ENCODE measurements around the gene LGR4. TPM values are rescaled to one million over a fixed set of nuclear protein-coding genes. Genes with fewer than 3 reads are reported as not detected.

LGR4 gene
- total and polyA plus RNA-seq, 9 of the 15 experiments (the other 6 are each of a cell fraction or from before 2014, with no cell fraction given): 0.94 to 10.1 (median 5.8) TPM

DNA sequence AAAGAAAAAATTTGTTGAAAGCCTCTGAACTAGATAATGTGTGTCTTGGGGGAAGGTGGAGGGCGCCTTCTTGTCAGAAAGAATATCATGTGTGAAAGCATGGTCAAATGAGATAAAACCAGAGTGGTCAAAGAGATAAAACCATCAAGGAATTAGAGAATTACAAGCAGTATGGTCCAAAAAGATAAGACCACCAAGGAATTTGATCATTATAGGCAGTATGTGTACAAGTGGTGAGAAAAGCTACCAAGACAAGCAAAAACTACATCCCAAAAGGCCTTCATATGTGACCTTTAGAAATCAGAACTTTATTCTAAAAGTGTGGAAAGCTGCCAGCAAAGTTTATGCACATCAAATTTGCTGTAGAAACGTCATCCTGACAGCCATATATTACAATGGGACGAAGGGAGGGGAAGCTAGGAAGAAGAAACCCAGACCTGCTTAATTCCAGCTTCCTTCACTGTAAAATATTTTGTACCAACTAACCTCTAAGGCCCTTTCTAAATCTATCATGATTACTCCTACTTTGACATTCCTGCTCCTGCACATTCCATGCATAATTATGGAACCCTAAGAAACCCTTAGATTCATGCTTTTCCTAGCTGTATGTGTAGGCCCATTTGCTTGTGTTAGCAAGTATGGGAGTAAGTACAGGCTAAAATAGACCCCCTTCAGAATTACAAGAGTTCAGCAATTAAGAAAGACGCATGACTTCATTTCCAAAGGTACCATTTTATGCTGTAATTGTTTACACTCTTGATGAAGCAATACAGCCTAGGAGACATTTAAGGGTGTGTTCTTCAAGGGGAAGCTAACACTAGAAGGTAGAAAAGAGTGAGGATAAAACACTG, 51.6 kb downstream of the LGR4 start (continued):
- TF ChIP-seq, protein P1, sequence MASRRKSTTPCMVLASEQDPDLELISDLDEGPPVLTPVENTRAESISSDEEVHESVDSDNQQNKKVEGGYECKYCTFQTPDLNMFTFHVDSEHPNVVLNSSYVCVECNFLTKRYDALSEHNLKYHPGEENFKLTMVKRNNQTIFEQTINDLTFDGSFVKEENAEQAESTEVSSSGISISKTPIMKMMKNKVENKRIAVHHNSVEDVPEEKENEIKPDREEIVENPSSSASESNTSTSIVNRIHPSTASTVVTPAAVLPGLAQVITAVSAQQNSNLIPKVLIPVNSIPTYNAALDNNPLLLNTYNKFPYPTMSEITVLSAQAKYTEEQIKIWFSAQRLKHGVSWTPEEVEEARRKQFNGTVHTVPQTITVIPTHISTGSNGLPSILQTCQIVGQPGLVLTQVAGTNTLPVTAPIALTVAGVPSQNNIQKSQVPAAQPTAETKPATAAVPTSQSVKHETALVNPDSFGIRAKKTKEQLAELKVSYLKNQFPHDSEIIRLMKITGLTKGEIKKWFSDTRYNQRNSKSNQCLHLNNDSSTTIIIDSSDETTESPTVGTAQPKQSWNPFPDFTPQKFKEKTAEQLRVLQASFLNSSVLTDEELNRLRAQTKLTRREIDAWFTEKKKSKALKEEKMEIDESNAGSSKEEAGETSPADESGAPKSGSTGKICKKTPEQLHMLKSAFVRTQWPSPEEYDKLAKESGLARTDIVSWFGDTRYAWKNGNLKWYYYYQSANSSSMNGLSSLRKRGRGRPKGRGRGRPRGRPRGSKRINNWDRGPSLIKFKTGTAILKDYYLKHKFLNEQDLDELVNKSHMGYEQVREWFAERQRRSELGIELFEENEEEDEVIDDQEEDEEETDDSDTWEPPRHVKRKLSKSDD (conservative IDR thresholded peaks at IDR 0.05; ENCODE audit: low read length): no peak
- TF ChIP-seq SMAD1 (IDR thresholded peaks at IDR 0.05; ENCODE audit: low read depth, low read length, partially characterized antibody) (peak; percentile 90), ZNF354B (CRISPR knock-in tag; IDR thresholded peaks at IDR 0.05) (0 out of 2 replicates have a peak, but pooled peaks have one; percentile 20), ZNF408 (CRISPR knock-in tag; IDR thresholded peaks at IDR 0.05; ENCODE audit: low read depth) (no peak), ZNF239 (CRISPR knock-in tag; IDR thresholded peaks at IDR 0.05) (peak; percentile 46; the same call in 1 of the 2 replicates), PURB (CRISPR knock-in tag; IDR thresholded peaks at IDR 0.05; ENCODE audit: low read depth) (no peak), SNRNP70 (optimal IDR thresholded peaks at IDR 0.05; ENCODE audit: low read depth, low read length) (no peak), ATF7 (IDR thresholded peaks at IDR 0.05) (peak; percentile 70), MAFG (tag; conservative IDR thresholded peaks at IDR 0.05) (no peak), CREM (IDR thresholded peaks at IDR 0.05; ENCODE audit: low read depth) (peak; percentile 42; the same call in 1 of the 2 replicates), HDAC2 (IDR thresholded peaks at IDR 0.05) (peak; percentile 97), PRMT5 (CRISPR knock-in tag; IDR thresholded peaks at IDR 0.05) (no peak), SIRT6 (IDR thresholded peaks at IDR 0.05; ENCODE audit: low read depth, low read length) (no peak)
- TF ChIP-seq, protein P2, sequence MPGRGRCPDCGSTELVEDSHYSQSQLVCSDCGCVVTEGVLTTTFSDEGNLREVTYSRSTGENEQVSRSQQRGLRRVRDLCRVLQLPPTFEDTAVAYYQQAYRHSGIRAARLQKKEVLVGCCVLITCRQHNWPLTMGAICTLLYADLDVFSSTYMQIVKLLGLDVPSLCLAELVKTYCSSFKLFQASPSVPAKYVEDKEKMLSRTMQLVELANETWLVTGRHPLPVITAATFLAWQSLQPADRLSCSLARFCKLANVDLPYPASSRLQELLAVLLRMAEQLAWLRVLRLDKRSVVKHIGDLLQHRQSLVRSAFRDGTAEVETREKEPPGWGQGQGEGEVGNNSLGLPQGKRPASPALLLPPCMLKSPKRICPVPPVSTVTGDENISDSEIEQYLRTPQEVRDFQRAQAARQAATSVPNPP (IDR thresholded peaks at IDR 0.05; ENCODE audit: borderline replicate concordance, insufficient read depth, insufficient read length): no peak
- TF ChIP-seq, protein P3, sequence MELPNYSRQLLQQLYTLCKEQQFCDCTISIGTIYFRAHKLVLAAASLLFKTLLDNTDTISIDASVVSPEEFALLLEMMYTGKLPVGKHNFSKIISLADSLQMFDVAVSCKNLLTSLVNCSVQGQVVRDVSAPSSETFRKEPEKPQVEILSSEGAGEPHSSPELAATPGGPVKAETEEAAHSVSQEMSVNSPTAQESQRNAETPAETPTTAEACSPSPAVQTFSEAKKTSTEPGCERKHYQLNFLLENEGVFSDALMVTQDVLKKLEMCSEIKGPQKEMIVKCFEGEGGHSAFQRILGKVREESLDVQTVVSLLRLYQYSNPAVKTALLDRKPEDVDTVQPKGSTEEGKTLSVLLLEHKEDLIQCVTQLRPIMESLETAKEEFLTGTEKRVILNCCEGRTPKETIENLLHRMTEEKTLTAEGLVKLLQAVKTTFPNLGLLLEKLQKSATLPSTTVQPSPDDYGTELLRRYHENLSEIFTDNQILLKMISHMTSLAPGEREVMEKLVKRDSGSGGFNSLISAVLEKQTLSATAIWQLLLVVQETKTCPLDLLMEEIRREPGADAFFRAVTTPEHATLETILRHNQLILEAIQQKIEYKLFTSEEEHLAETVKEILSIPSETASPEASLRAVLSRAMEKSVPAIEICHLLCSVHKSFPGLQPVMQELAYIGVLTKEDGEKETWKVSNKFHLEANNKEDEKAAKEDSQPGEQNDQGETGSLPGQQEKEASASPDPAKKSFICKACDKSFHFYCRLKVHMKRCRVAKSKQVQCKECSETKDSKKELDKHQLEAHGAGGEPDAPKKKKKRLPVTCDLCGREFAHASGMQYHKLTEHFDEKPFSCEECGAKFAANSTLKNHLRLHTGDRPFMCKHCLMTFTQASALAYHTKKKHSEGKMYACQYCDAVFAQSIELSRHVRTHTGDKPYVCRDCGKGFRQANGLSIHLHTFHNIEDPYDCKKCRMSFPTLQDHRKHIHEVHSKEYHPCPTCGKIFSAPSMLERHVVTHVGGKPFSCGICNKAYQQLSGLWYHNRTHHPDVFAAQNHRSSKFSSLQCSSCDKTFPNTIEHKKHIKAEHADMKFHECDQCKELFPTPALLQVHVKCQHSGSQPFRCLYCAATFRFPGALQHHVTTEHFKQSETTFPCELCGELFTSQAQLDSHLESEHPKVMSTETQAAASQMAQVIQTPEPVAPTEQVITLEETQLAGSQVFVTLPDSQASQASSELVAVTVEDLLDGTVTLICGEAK (IDR thresholded peaks at IDR 0.05): peak; percentile 67; the same call in 1 of the 2 replicates
- TF ChIP-seq, protein P3 (CRISPR knock-in tag; IDR thresholded peaks at IDR 0.05): no peak
